Neural progenitor cell (in vitro differentiated cells): ENCODE measurements around the gene HMGN5. TPM values are rescaled to one million over a fixed set of nuclear protein-coding genes. Genes with fewer than 3 reads are reported as not detected.
A peak's percentile ranks its signal among the peaks of the same experiment; 100 is the strongest.

ENCODE experiments used
- DNase-seq: peaks from one replicate; pipeline ENCODE4 v3.0.0-alpha.2; 2016; ENCODE audit warnings: low spot score
- H2AFZ ChIP-seq: fragments of 200-600 bp; sonication (generic); replicated peaks from 2 replicates; pipeline ENCODE4 v1.6.1; 2016; ENCODE audit warnings: antibody characterized with exemption
- H3F3A ChIP-seq: fragments of 200-600 bp; sonication (generic); 2 replicates; pipeline ENCODE4 v1.6.1; 2016; ENCODE audit warnings: antibody characterized with exemption, low read depth
- H3K27ac ChIP-seq: fragments of 200-600 bp; sonication (generic); 2 replicates; pipeline ENCODE4 v1.5.1; 2016; ENCODE audit warnings: mild to moderate bottlenecking
- H3K27me3 ChIP-seq: fragments of 200-600 bp; sonication (generic); 2 replicates; pipeline ENCODE4 v1.6.1; 2016; ENCODE audit warnings: mild to moderate bottlenecking, moderate library complexity
- H3K36me3 ChIP-seq: fragments of 200-600 bp; sonication (generic); 2 replicates; pipeline ENCODE4 v1.5.1; 2016
- H3K4me1 ChIP-seq: fragments of 200-600 bp; sonication (generic); 2 replicates; pipeline ENCODE4 v1.6.1; 2016; ENCODE audit warnings: mixed run types
- H3K4me2 ChIP-seq: fragments of 200-600 bp; sonication (generic); 2 replicates; pipeline ENCODE4 v1.6.1; 2016
- H3K4me3 ChIP-seq: fragments of 200-600 bp; sonication (generic); 2 replicates; pipeline ENCODE4 v1.5.1; 2016
- H3K79me2 ChIP-seq: fragments of 200-600 bp; sonication (generic); 2 replicates; pipeline ENCODE4 v1.6.1; 2016; ENCODE audit warnings: low read depth
- H3K9ac ChIP-seq: fragments of 200-600 bp; sonication (generic); 2 replicates; pipeline ENCODE4 v1.6.1; 2016
- H3K9me3 ChIP-seq: fragments of 200-600 bp; sonication (generic); 2 replicates; pipeline ENCODE4 v1.5.1; 2016; ENCODE audit warnings: low read depth
- H4K20me1 ChIP-seq: fragments of 200-600 bp; sonication (generic); 2 replicates; pipeline ENCODE4 v1.6.1; 2016; ENCODE audit warnings: low read depth
- H3K27ac Mint-ChIP-seq: 3 replicates; pipeline ENCODE4 v1.8.0; 2021; ENCODE audit warnings: mixed read lengths
- H3K27me3 Mint-ChIP-seq: 2 replicates; pipeline ENCODE4 v1.8.0; 2022; ENCODE audit warnings: low read depth, mild to moderate bottlenecking, inconsistent platforms, moderate library complexity, mixed read lengths; ENCODE audit not compliant: insufficient read depth
- H3K36me3 Mint-ChIP-seq: 3 replicates; pipeline ENCODE4 v1.8.0; 2021; ENCODE audit warnings: mixed read lengths
- H3K4me1 Mint-ChIP-seq: 3 replicates; pipeline ENCODE4 v1.8.0; 2021; ENCODE audit warnings: mixed read lengths
- H3K4me3 Mint-ChIP-seq: 3 replicates; pipeline ENCODE4 v1.8.0; 2021; ENCODE audit warnings: mild to moderate bottlenecking, moderate library complexity, mixed read lengths
- H3K9me3 Mint-ChIP-seq: 3 replicates; pipeline ENCODE4 v1.8.0; 2020; ENCODE audit warnings: mixed read lengths
- EZH2 ChIP-seq: fragments of 200-600 bp; sonication (generic); IDR thresholded peaks from 2 replicates; pipeline ENCODE4 v1.6.1; 2017; ENCODE audit warnings: antibody characterized with exemption, mild to moderate bottlenecking, moderate library complexity
- EZH2phosphoT487 ChIP-seq: fragments of 200-600 bp; sonication (generic); IDR thresholded peaks from 2 replicates; pipeline ENCODE4 v1.6.1; 2017; ENCODE audit warnings: antibody characterized with exemption
- total RNA-seq: library from RNA; depleted of rRNA; stranded (reverse); fragments of >200 nt; gene quantifications from 2 replicates; pipeline ENCODE4 v1.2.3, GENCODE V29; 2015; ENCODE audit warnings: low replicate concordance
- TF ChIP-seq, protein P1 (sequence below): fragments of 200-600 bp; sonication (generic); IDR thresholded peaks from 2 replicates; pipeline ENCODE4 v1.5.1; 2017; ENCODE audit warnings: antibody characterized with exemption, mild to moderate bottlenecking

Gene HMGN5
- total RNA-seq, 1 donor from 2014 or later, result 2.3 TPM

DNA sequence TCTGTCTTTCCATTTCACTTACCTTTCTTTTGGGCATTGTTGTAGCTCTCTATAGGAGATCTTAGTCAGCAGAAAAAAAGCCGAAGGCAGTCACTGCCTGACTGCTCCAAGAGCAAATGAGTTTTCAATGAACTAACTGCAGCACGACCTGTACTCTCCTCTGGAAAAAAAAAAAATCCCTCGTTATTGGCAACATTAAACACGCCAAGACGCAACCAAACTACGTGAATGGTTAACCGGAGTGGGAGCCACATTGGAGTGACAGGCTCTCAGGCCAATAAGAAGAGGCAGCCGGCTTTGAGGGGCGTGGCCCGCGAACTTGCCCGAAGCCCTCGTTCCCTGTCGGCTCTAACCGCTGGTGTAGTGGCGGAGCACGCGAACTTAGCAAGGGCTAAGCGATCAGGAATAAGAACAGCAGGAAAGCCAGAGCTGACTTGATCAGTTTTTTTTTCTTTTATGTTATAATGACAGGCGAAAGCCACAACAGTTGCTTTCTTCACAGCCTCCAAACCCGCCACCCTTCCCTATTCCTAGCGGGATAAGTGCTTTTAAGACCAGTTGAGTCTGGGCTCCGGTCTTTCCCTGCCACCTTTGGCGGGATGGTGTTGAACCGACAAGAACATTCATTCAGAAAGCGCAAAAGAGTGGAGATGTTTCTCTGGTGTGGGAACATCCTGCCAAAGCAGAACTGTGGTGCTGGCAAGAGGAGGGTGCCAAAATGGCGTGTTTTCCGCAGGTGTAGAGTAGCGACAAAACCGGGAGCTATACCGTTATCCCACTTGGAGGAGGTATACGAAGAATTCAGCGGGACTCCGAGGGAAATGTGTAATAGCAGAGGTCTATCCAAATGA, 80.0 kb downstream of the HMGN5 start:
- Histone ChIP-seq H3K79me2 (no peaks in the 10 kb centered on the region), H2AFZ (peak overlapping the region; percentile 92), H3K4me1 (no peaks in the 10 kb centered on the region), H3K4me3 (peak overlapping the region; percentile 65), H3K9me3 (no peaks in the 10 kb centered on the region), H3F3A (no peaks in the 10 kb centered on the region), H3K27me3 (peaks cover 25% of the 10 kb centered on the region), H3K9ac (no peak overlapping the region), H3K36me3 (no peaks in the 10 kb centered on the region), H3K27ac (no peak overlapping the region), H4K20me1 (no peaks in the 10 kb centered on the region), H3K4me2 (peak overlapping the region; percentile 76)
- Mint-ChIP-seq H3K4me3 (peak overlapping the region; percentile 89), H3K9me3 (no peaks in the 10 kb centered on the region), H3K36me3 (no peaks in the 10 kb centered on the region), H3K4me1 (no peaks in the 10 kb centered on the region), H3K27ac (peak overlapping the region; percentile 74), H3K27me3 (peaks cover 2% of the 10 kb centered on the region)
- TF ChIP-seq EZH2 (no peak), EZH2phosphoT487 (no peak)
- TF ChIP-seq, protein P1, sequence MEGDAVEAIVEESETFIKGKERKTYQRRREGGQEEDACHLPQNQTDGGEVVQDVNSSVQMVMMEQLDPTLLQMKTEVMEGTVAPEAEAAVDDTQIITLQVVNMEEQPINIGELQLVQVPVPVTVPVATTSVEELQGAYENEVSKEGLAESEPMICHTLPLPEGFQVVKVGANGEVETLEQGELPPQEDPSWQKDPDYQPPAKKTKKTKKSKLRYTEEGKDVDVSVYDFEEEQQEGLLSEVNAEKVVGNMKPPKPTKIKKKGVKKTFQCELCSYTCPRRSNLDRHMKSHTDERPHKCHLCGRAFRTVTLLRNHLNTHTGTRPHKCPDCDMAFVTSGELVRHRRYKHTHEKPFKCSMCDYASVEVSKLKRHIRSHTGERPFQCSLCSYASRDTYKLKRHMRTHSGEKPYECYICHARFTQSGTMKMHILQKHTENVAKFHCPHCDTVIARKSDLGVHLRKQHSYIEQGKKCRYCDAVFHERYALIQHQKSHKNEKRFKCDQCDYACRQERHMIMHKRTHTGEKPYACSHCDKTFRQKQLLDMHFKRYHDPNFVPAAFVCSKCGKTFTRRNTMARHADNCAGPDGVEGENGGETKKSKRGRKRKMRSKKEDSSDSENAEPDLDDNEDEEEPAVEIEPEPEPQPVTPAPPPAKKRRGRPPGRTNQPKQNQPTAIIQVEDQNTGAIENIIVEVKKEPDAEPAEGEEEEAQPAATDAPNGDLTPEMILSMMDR, result no peak
- peak; percentile 89 for DNase-seq

DNA sequence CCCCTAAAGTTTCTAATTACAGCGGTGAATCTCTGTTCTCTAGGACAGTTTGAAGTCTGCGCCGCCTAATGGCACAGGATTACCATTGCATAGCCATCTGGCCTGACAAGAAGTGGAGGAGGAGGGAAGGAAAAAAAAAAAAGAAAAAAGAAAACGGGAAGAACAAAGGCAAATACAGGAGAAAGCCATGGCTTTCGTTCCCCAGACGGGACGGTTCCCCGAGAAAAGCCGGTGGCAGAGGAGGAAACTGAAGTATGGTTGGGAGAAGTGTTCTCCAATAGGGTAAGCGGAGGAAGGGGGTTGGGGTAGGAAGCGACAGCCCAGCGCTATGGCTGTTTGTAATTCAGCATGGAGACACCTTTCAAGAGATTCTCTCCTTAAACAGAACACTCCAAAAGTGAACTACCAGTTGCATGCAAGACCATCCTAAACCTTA, 80.8 kb downstream of the HMGN5 start:
- Histone ChIP-seq H3K4me3 (peak overlapping the region; percentile 65), H3F3A (no peaks in the 10 kb centered on the region), H3K36me3 (no peaks in the 10 kb centered on the region), H4K20me1 (no peaks in the 10 kb centered on the region), H3K27me3 (peaks cover 25% of the 10 kb centered on the region), H3K4me1 (no peaks in the 10 kb centered on the region), H3K4me2 (peak overlapping the region; percentile 76), H3K27ac (no peak overlapping the region), H3K79me2 (no peaks in the 10 kb centered on the region), H2AFZ (peak overlapping the region; percentile 75), H3K9me3 (no peaks in the 10 kb centered on the region), H3K9ac (no peak overlapping the region)
- H3K4me3 Mint-ChIP-seq, result peak overlapping the region; percentile 89
- peaks cover 2% of the 10 kb centered on the region for H3K27me3 Mint-ChIP-seq
- no peaks in the 10 kb centered on the region for H3K9me3 Mint-ChIP-seq
- no peaks in the 10 kb centered on the region for H3K4me1 Mint-ChIP-seq
- H3K27ac Mint-ChIP-seq, result peak overlapping the region; percentile 12
- H3K36me3 Mint-ChIP-seq, result no peaks in the 10 kb centered on the region
- DNase-seq, result peak; percentile 78
- TF ChIP-seq EZH2phosphoT487, result no peak
- TF ChIP-seq, protein P1, result peak; percentile 59

DNA sequence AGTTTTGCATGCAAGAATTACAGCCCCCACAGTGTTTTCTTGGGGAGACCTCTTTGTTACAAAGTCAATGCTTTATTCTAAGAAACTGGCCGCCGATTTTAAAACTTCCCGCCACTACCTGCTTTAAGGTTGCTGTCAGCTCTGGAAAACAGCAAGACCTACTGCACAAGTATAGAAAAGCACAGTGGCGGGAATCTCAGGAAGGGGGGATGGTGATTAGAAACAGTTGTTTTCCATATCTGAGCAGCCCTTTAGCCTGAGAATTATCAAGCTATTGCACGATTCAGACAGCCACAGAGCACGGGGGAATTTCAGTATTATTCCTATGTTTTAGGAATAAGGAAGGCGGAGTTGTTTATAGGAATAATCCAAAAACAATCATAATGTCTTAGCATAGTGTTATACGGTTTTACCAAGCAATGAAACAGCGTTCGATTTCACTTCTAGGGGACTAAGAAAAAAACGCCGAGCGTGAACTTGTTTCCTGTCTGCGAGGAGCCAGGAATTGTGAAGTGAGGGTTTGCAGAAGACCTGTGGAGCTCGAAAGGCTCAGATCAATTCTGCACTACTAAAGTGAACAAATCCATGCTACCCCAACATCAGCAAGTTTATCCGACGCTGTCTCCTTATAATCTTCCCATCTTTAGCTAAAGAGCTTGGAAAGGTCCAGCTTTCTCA, 81.3 kb downstream of the HMGN5 start:
- peak overlapping the region; percentile 76 for H3K4me2 ChIP-seq
- no peak overlapping the region for H3K27ac ChIP-seq
- no peaks in the 10 kb centered on the region for H4K20me1 ChIP-seq
- H3K4me1 ChIP-seq, result no peaks in the 10 kb centered on the region
- Mint-ChIP-seq H3K4me3 (peak overlapping the region; percentile 89), H3K4me1 (no peaks in the 10 kb centered on the region), H3K36me3 (no peaks in the 10 kb centered on the region), H3K27me3 (no peaks in the 10 kb centered on the region), H3K9me3 (no peaks in the 10 kb centered on the region), H3K27ac (peak overlapping the region; percentile 79)
- no peak for DNase-seq
- peaks cover 25% of the 10 kb centered on the region for H3K27me3 ChIP-seq
- no peaks in the 10 kb centered on the region for H3K36me3 ChIP-seq
- no peaks in the 10 kb centered on the region for H3K9me3 ChIP-seq
- peak overlapping the region; percentile 27 for H2AFZ ChIP-seq
- H3K4me3 ChIP-seq, result peak overlapping the region; percentile 65
- TF ChIP-seq EZH2phosphoT487 (no peak), EZH2 (no peak)
- TF ChIP-seq, protein P1, result no peak
- H3K9ac ChIP-seq, result no peak overlapping the region
- no peaks in the 10 kb centered on the region for H3F3A ChIP-seq
- no peaks in the 10 kb centered on the region for H3K79me2 ChIP-seq
